ENCODE measurements around the gene ABITRAM. TPM values are rescaled to one million over a fixed set of nuclear protein-coding genes. Genes with fewer than 3 reads are reported as not detected.

ABITRAM gene
- total and polyA plus RNA-seq, 2 experiments from 2014 or later, result 10.1 to 11.5 TPM

- Mint-ChIP-seq H3K9me3 (no peaks in the 10 kb centered on the region), H3K4me1 (no peaks in the 10 kb centered on the region), H3K27ac (no peak overlapping the region), H3K27me3 (ENCODE audit: insufficient read depth, low read depth, poor library complexity) (peaks cover 5% of the 10 kb centered on the region), H3K4me3 (no peak overlapping the region), H3K36me3 (ENCODE audit: low read depth) (peaks cover 15% of the 10 kb centered on the region; the same call in 2 of the 3 replicates)
- Histone ChIP-seq H3K9me2 (ENCODE audit: insufficient read depth) (no peaks in the 10 kb centered on the region), H3K36me3 (ENCODE audit: insufficient read depth) (peaks cover 3% of the 10 kb centered on the region; the same call in 1 of the 2 replicates), H2AFZ (no peak overlapping the region), H3K4me3 (no peak overlapping the region), H3F3A (replicated peaks; ENCODE audit: low read depth) (no peaks in the 10 kb centered on the region), H3K27me3 (ENCODE audit: insufficient read depth) (no peaks in the 10 kb centered on the region), H4K20me1 (replicated peaks; ENCODE audit: insufficient read depth) (no peaks in the 10 kb centered on the region), H3K27ac (ENCODE audit: low read depth) (no peak overlapping the region), H3K79me2 (replicated peaks; ENCODE audit: insufficient read depth) (no peaks in the 10 kb centered on the region), H3K4me1 (ENCODE audit: insufficient read depth) (no peaks in the 10 kb centered on the region), H3K4me2 (no peak overlapping the region)
- no peak for TF ChIP-seq JUNB (IDR thresholded peaks at IDR 0.05; ENCODE audit: unreplicated experiment)
- no peak for TF ChIP-seq STAT1 (IDR thresholded peaks at IDR 0.05; ENCODE audit: unreplicated experiment)
- no peak for TF ChIP-seq NANOG (IDR thresholded peaks at IDR 0.05; ENCODE audit: borderline replicate concordance)
- no peak for TF ChIP-seq POLR2AphosphoS5 (IDR thresholded peaks at IDR 0.05; ENCODE audit: low read depth)
- TF ChIP-seq, protein P1, sequence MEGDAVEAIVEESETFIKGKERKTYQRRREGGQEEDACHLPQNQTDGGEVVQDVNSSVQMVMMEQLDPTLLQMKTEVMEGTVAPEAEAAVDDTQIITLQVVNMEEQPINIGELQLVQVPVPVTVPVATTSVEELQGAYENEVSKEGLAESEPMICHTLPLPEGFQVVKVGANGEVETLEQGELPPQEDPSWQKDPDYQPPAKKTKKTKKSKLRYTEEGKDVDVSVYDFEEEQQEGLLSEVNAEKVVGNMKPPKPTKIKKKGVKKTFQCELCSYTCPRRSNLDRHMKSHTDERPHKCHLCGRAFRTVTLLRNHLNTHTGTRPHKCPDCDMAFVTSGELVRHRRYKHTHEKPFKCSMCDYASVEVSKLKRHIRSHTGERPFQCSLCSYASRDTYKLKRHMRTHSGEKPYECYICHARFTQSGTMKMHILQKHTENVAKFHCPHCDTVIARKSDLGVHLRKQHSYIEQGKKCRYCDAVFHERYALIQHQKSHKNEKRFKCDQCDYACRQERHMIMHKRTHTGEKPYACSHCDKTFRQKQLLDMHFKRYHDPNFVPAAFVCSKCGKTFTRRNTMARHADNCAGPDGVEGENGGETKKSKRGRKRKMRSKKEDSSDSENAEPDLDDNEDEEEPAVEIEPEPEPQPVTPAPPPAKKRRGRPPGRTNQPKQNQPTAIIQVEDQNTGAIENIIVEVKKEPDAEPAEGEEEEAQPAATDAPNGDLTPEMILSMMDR (conservative IDR thresholded peaks at IDR 0.05; ENCODE audit: low read depth in 2 of 2), result no peak
- DNase-seq (ENCODE audit: low spot score) (no peak), ATAC-seq (no peak)
Measured at GRCh38 chr9:108950168-108950567, 16.0 kb downstream of the ABITRAM start.

GRCh38 chr9:108951578-108951977 lies 17.4 kb downstream of the ABITRAM start:
- H3K79me2 ChIP-seq (replicated peaks; ENCODE audit: insufficient read depth), result no peaks in the 10 kb centered on the region
- DNase-seq (ENCODE audit: low spot score) (no peak), ATAC-seq (no peak)
- Mint-ChIP-seq H3K36me3 (ENCODE audit: low read depth) (peaks cover 15% of the 10 kb centered on the region; the same call in 2 of the 3 replicates), H3K9me3 (no peaks in the 10 kb centered on the region), H3K27me3 (ENCODE audit: insufficient read depth, low read depth, poor library complexity) (peaks cover 3% of the 10 kb centered on the region), H3K27ac (no peak overlapping the region), H3K4me1 (no peaks in the 10 kb centered on the region), H3K4me3 (no peak overlapping the region)
- no peak overlapping the region for H3K27ac ChIP-seq (ENCODE audit: low read depth)
- no peaks in the 10 kb centered on the region for H3K36me3 ChIP-seq (ENCODE audit: insufficient read depth)
- no peaks in the 10 kb centered on the region for H3K4me1 ChIP-seq (ENCODE audit: insufficient read depth)
- no peak overlapping the region for H3K4me3 ChIP-seq
- no peaks in the 10 kb centered on the region for H3K9me2 ChIP-seq (ENCODE audit: insufficient read depth)
- H3F3A ChIP-seq (replicated peaks; ENCODE audit: low read depth), result no peaks in the 10 kb centered on the region
- H3K4me2 ChIP-seq, result no peak overlapping the region
- no peak overlapping the region for H2AFZ ChIP-seq
- H4K20me1 ChIP-seq (replicated peaks; ENCODE audit: insufficient read depth), result no peaks in the 10 kb centered on the region
- no peaks in the 10 kb centered on the region for H3K27me3 ChIP-seq (ENCODE audit: insufficient read depth)
- no peak for TF ChIP-seq JUNB (IDR thresholded peaks at IDR 0.05; ENCODE audit: unreplicated experiment)
- TF ChIP-seq STAT1 (IDR thresholded peaks at IDR 0.05; ENCODE audit: unreplicated experiment), result no peak
- no peak for TF ChIP-seq CREB1 (CRISPR knock-in tag; IDR thresholded peaks at IDR 0.05; ENCODE audit: low read depth)
- no peak for TF ChIP-seq NANOG (IDR thresholded peaks at IDR 0.05; ENCODE audit: borderline replicate concordance)
- TF ChIP-seq EZH2phosphoT487 (IDR thresholded peaks at IDR 0.05; ENCODE audit: unreplicated experiment), result no peak
- no peak for TF ChIP-seq POLR2AphosphoS5 (IDR thresholded peaks at IDR 0.05; ENCODE audit: low read depth)
- no peak for TF ChIP-seq EZH2 (IDR thresholded peaks at IDR 0.05; ENCODE audit: low read depth, unreplicated experiment)
- TF ChIP-seq, protein P2, sequence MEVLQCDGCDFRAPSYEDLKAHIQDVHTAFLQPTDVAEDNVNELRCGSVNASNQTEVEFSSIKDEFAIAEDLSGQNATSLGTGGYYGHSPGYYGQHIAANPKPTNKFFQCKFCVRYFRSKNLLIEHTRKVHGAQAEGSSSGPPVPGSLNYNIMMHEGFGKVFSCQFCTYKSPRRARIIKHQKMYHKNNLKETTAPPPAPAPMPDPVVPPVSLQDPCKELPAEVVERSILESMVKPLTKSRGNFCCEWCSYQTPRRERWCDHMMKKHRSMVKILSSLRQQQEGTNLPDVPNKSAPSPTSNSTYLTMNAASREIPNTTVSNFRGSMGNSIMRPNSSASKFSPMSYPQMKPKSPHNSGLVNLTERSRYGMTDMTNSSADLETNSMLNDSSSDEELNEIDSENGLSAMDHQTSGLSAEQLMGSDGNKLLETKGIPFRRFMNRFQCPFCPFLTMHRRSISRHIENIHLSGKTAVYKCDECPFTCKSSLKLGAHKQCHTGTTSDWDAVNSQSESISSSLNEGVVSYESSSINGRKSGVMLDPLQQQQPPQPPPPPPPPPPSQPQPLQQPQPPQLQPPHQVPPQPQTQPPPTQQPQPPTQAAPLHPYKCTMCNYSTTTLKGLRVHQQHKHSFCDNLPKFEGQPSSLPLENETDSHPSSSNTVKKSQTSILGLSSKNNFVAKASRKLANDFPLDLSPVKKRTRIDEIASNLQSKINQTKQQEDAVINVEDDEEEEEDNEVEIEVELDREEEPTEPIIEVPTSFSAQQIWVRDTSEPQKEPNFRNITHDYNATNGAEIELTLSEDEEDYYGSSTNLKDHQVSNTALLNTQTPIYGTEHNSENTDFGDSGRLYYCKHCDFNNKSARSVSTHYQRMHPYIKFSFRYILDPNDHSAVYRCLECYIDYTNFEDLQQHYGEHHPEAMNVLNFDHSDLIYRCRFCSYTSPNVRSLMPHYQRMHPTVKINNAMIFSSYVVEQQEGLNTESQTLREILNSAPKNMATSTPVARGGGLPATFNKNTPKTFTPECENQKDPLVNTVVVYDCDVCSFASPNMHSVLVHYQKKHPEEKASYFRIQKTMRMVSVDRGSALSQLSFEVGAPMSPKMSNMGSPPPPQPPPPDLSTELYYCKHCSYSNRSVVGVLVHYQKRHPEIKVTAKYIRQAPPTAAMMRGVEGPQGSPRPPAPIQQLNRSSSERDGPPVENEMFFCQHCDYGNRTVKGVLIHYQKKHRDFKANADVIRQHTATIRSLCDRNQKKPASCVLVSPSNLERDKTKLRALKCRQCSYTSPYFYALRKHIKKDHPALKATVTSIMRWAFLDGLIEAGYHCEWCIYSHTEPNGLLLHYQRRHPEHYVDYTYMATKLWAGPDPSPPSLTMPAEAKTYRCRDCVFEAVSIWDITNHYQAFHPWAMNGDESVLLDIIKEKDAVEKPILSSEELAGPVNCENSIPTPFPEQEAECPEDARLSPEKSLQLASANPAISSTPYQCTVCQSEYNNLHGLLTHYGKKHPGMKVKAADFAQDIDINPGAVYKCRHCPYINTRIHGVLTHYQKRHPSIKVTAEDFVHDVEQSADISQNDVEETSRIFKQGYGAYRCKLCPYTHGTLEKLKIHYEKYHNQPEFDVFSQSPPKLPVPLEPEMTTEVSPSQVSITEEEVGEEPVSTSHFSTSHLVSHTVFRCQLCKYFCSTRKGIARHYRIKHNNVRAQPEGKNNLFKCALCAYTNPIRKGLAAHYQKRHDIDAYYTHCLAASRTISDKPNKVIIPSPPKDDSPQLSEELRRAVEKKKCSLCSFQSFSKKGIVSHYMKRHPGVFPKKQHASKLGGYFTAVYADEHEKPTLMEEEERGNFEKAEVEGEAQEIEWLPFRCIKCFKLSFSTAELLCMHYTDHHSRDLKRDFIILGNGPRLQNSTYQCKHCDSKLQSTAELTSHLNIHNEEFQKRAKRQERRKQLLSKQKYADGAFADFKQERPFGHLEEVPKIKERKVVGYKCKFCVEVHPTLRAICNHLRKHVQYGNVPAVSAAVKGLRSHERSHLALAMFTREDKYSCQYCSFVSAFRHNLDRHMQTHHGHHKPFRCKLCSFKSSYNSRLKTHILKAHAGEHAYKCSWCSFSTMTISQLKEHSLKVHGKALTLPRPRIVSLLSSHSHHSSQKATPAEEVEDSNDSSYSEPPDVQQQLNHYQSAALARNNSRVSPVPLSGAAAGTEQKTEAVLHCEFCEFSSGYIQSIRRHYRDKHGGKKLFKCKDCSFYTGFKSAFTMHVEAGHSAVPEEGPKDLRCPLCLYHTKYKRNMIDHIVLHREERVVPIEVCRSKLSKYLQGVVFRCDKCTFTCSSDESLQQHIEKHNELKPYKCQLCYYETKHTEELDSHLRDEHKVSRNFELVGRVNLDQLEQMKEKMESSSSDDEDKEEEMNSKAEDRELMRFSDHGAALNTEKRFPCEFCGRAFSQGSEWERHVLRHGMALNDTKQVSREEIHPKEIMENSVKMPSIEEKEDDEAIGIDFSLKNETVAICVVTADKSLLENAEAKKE (CRISPR knock-in tag; IDR thresholded peaks at IDR 0.05), result no peak
- TF ChIP-seq, protein P1 (conservative IDR thresholded peaks at IDR 0.05; ENCODE audit: low read depth in 2 of 2), result no peak
- no peak for TF ChIP-seq ETS1 (IDR thresholded peaks at IDR 0.05)
